ENCODE data around the gene MYO7B.

DNA sequence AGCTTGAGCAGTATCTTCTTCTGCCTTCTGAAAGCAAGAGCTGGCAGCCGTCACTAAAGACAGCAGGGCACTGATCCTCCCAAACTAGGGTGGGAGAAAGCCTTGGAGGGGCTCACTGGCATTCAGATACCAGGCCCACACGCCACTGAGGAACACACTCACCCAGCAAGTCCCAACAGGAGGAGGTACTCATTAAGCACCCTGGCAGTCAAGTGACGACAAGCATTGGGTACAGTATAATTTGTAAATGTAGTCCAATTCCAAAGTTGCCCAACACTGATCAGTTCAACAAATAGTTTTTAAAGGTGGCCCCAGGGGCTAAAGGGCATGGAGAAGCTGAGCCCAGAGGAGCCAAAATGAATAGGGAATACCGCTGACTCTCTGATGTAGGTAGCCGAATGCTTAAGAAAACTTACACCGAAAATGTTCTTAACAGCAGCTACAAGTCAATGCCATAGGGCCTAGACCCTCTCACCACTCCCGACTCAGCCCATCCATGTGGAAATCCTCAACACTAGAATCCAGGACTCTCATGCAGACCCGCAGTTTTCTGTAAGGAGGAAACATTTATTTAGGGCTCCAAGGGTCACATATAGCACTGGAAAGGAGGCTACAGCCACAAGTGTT, 129.9 kb downstream of the MYO7B start:
- TF ChIP-seq, protein P1, sequence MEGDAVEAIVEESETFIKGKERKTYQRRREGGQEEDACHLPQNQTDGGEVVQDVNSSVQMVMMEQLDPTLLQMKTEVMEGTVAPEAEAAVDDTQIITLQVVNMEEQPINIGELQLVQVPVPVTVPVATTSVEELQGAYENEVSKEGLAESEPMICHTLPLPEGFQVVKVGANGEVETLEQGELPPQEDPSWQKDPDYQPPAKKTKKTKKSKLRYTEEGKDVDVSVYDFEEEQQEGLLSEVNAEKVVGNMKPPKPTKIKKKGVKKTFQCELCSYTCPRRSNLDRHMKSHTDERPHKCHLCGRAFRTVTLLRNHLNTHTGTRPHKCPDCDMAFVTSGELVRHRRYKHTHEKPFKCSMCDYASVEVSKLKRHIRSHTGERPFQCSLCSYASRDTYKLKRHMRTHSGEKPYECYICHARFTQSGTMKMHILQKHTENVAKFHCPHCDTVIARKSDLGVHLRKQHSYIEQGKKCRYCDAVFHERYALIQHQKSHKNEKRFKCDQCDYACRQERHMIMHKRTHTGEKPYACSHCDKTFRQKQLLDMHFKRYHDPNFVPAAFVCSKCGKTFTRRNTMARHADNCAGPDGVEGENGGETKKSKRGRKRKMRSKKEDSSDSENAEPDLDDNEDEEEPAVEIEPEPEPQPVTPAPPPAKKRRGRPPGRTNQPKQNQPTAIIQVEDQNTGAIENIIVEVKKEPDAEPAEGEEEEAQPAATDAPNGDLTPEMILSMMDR (IDR thresholded peaks at IDR 0.05; ENCODE audit: borderline replicate concordance, extremely low read depth, low read length, poor library complexity, severe bottlenecking), result no peak
- no peak for TF ChIP-seq EZH2 (IDR thresholded peaks at IDR 0.05; ENCODE audit: borderline replicate concordance, low read depth, low read length, severe bottlenecking)
